Bronchial epithelial cell (primary cell): ENCODE data around the gene POLR2H. TPM values are rescaled to one million over a fixed set of nuclear protein-coding genes. Genes with fewer than 3 reads are reported as not detected.
A peak's percentile ranks its signal among the peaks of the same experiment; 100 is the strongest.

Experiments used
- DNase-seq: peaks from one replicate; pipeline ENCODE4 v3.0.0-alpha.2; 2010; ENCODE audit warnings: low read depth
- FAIRE-seq: peaks from 2 replicates; lab custom pipeline; 2011; peaks lifted over from hg19 to GRCh38; lab: Jason Lieb, UNC
- H3K27me3 ChIP-seq: 2 replicates; pipeline ENCODE4 v1.5.1; 2011; ENCODE audit warnings: low read length; ENCODE audit not compliant: control insufficient read depth, insufficient read depth
- H3K36me3 ChIP-seq: 2 replicates; pipeline ENCODE4 v1.5.1; 2011; ENCODE audit warnings: low read length; ENCODE audit not compliant: control insufficient read depth, insufficient read depth
- H3K4me3 ChIP-seq: 2 replicates; pipeline ENCODE4 v1.5.1; 2011; ENCODE audit warnings: mild to moderate bottlenecking, low read depth, low read length, control low read depth
- CTCF ChIP-seq: IDR thresholded peaks from 2 replicates; pipeline ENCODE4 v1.5.1; 2011; ENCODE audit warnings: mild to moderate bottlenecking, moderate library complexity, low read length, control low read depth, inconsistent platforms; ENCODE audit not compliant: insufficient read depth, severe bottlenecking
- total RNA-seq: library from RNA; depleted of rRNA; stranded (reverse); fragments of >200 nt; gene quantifications from 2 replicates; pipeline ENCODE4 v1.2.1, GENCODE V29; 2014

The POLR2H gene
- total RNA-seq, 1 donor from 2014 or later = 112 TPM

DNA sequence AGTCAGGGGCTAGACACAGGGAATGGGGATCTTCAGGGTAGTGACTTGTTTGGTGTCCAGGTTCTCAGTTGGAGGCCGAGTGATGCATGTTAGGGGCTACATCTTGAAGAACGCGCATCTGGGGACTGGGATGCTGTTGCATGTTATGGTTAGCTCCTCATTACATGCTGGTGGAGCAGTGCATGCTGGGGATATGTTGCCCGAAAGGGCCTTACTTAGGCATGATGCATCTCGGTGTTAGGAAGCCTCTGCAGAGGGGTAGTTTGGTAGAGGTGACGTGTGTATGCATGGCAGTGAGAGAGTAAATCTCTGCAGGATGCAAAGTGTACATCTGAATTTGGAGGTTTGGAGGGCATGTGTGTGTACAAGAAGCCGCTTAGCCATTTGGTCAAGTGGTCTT, 44.7 kb upstream of the POLR2H start:
- no peak for TF ChIP-seq CTCF
- no peak overlapping the region for H3K4me3 ChIP-seq
- H3K36me3 ChIP-seq = peaks cover 28% of the 10 kb centered on the region
- no peak for FAIRE-seq
- no peak for DNase-seq
- H3K27me3 ChIP-seq = no peaks in the 10 kb centered on the region

DNA sequence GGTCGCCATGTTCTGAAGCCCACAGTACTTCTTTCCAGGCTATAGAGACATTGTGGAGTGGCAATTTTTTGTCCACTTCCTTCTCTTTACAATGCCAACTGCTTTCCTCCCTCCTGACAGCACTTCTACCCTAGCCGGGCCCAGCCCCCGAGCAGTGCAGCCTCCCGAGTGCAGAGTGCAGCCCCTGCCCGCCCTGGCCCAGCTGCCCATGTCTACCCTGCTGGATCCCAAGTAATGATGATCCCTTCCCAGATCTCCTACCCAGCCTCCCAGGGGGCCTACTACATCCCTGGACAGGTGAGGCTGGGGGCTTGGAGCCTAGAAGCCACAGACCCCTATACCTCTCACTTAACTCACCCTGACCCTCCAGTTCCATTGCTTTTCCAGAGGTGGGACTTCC, 44.3 kb upstream of the POLR2H start:
- no peak for TF ChIP-seq CTCF
- H3K27me3 ChIP-seq = no peaks in the 10 kb centered on the region
- no peak overlapping the region for H3K4me3 ChIP-seq
- FAIRE-seq (no peak), DNase-seq (no peak)
- H3K36me3 ChIP-seq = peaks cover 31% of the 10 kb centered on the region

GRCh38 chr3:184320104-184320445, 41.4 kb upstream of the POLR2H start:
- Histone ChIP-seq H3K27me3 (no peaks in the 10 kb centered on the region), H3K36me3 (peaks cover 53% of the 10 kb centered on the region), H3K4me3 (peak overlapping the region; percentile 13)
- DNase-seq = peak; percentile 89
- TF ChIP-seq CTCF = no peak
- no peak for FAIRE-seq

- H3K4me3 ChIP-seq = no peak overlapping the region
- no peak for TF ChIP-seq CTCF
- no peak for DNase-seq
- H3K27me3 ChIP-seq = no peaks in the 10 kb centered on the region
- H3K36me3 ChIP-seq = peaks cover 64% of the 10 kb centered on the region
- no peak for FAIRE-seq
Measured at GRCh38 chr3:184321666-184322065, 39.8 kb upstream of the POLR2H start.

DNA sequence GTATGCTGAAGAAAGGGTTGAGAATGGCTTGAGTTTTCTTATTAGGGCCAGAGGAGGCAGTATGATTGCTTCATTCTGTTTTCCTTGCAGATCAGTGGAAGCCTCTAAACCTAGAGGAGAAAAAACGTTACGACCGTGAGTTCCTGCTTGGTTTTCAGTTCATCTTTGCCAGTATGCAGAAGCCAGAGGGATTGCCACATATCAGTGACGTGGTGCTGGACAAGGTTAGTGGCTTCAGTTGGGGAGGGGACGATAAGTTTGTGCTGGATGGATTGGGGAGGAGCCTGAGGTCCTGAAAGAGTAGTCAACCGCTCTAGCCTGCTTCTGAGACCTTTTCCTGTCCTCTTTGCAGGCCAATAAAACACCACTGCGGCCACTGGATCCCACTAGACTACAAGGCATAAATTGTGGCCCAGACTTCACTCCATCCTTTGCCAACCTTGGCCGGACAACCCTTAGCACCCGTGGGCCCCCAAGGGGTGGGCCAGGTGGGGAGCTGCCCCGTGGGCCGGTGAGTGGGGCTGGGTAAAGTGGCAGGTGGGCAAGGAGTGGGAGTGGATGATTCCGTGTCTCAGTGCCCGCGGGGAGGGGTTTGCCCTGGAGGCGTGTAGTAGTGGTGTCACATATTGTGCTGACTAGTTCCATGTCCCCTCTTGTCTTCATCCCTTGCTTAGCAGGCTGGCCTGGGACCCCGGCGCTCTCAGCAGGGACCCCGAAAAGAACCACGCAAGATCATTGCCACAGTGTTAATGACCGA, 38.6 kb upstream of the POLR2H start:
- no peak for DNase-seq
- FAIRE-seq = no peak
- Histone ChIP-seq H3K27me3 (no peaks in the 10 kb centered on the region), H3K36me3 (peaks cover 70% of the 10 kb centered on the region), H3K4me3 (no peak overlapping the region)
- TF ChIP-seq CTCF = no peak

GRCh38 chr3:184323696-184324095, 37.8 kb upstream of the POLR2H start:
- H3K36me3 ChIP-seq = peaks cover 74% of the 10 kb centered on the region
- no peaks in the 10 kb centered on the region for H3K27me3 ChIP-seq
- TF ChIP-seq CTCF = no peak
- no peak overlapping the region for H3K4me3 ChIP-seq
- no peak for FAIRE-seq
- no peak for DNase-seq
